CD4-positive, CD25-positive, alpha-beta regulatory T cell (primary cell): ENCODE measurements around the gene PINK1. TPM values are rescaled to one million over a fixed set of nuclear protein-coding genes. Genes with fewer than 3 reads are reported as not detected.

Experiments
- ATAC-seq, 2 donors: fragments of 150-1000 bp; cut with Tn5 transposase; one replicate each; pipeline ENCODE4 v1.10.0; 2021; ENCODE audit warnings: low read depth in 2 of 2, moderate number of reproducible peaks in 2 of 2, moderate library complexity in 1 of 2
- DNase-seq, 3 donors: peaks; one replicate each; pipeline versions ENCODE4 v3.0.0 to v3.0.0-alpha.2; 2012 to 2022; ENCODE audit warnings: mixed read lengths in 1 of 3
- H3K27ac ChIP-seq: one replicate; pipeline ENCODE4 v1.7.0; 2013; ENCODE audit warnings: mild to moderate bottlenecking, low read length; ENCODE audit not compliant: insufficient read depth, poor library complexity, severe bottlenecking
- H3K27me3 ChIP-seq: one replicate; pipeline ENCODE4 v1.7.0; 2013; ENCODE audit warnings: low read length; ENCODE audit not compliant: control insufficient read depth, insufficient read depth
- H3K36me3 ChIP-seq: one replicate; pipeline ENCODE4 v1.7.0; 2013; ENCODE audit warnings: mild to moderate bottlenecking, low read length, moderate library complexity; ENCODE audit not compliant: control insufficient read depth, insufficient read depth
- H3K4me1 ChIP-seq: 2 replicates; pipeline ENCODE4 v1.7.0; 2013; ENCODE audit warnings: mild to moderate bottlenecking, low read length; ENCODE audit not compliant: insufficient read depth, control insufficient read depth, poor library complexity, severe bottlenecking
- H3K4me3 ChIP-seq: one replicate; pipeline ENCODE4 v1.7.0; 2013; ENCODE audit warnings: low read depth, mild to moderate bottlenecking, low read length, moderate library complexity
- H3K9me3 ChIP-seq, 2 experiments: 1 replicate in 1 of 2; 2 replicates in 1 of 2; pipeline ENCODE4 v1.7.0; 2013; ENCODE audit warnings: low read length in 2 of 2, mild to moderate bottlenecking in 1 of 2, moderate library complexity in 1 of 2; ENCODE audit not compliant: control insufficient read depth in 2 of 2
- H3K27ac Mint-ChIP-seq, 3 donors: one replicate each; pipeline ENCODE4 v1.8.0; 2020 to 2022; ENCODE audit warnings: mild to moderate bottlenecking in 3 of 3, mixed read lengths in 3 of 3, moderate library complexity in 2 of 3
- H3K27me3 Mint-ChIP-seq: one replicate; pipeline ENCODE4 v1.8.0; 2022; ENCODE audit warnings: mild to moderate bottlenecking, mixed read lengths
- H3K36me3 Mint-ChIP-seq: one replicate; pipeline ENCODE4 v1.8.0; 2020; ENCODE audit warnings: mixed read lengths
- H3K4me1 Mint-ChIP-seq, 4 donors: one replicate each; pipeline ENCODE4 v1.8.0; 2020 to 2022; ENCODE audit warnings: mixed read lengths in 4 of 4, mild to moderate bottlenecking in 1 of 4
- H3K4me3 Mint-ChIP-seq, 4 donors: one replicate each; pipeline ENCODE4 v1.8.0; 2020 to 2022; ENCODE audit warnings: mild to moderate bottlenecking in 4 of 4, mixed read lengths in 4 of 4, moderate library complexity in 3 of 4
- H3K9me3 Mint-ChIP-seq, 7 donors: one replicate each; pipeline ENCODE4 v1.8.0; 2020 to 2022; ENCODE audit warnings: mixed read lengths in 7 of 7, mild to moderate bottlenecking in 3 of 7, moderate library complexity in 2 of 7
- polyA plus RNA-seq, 4 donors: library from polyadenylated mRNA; unstranded; fragments of 300-500 nt; fragmentation: Illumina TruSeq; gene quantifications; one replicate each; pipeline ENCODE4 v1.2.3, GENCODE V29; 2021
- total RNA-seq: library from RNA; stranded (reverse); gene quantifications from one replicate; pipeline ENCODE4 v1.2.3, GENCODE V29; 2022

Gene PINK1
- total and polyA plus RNA-seq, 5 donors from 2014 or later, result 15.4 to 23.0 (median 19.2) TPM

DNA sequence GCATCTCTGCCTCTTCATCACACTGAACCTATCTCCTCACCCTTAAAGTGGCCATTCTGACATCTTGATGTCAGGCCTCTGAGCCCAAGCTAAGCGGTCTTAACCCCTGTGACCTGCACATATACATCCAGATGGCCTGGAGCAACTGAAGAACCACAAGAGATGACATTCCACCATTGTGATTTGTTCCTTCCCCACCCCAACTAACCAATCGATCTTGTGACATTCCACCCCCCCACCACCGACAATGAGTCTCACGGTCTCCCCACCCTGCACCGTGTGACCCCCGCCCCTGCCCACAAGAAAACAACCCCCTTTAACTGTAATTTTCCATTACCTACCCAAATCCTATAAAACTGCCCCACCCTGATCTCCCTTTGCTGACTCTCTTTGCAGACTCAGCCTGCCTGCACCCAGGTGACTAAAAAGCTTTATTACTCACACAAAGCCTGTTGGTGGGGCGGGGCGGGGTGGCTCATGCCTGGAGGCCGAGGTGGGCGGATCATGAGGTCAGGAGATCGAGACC lies 21.0 kb upstream of the PINK1 start:
- H3K4me3 ChIP-seq, result no peak overlapping the region
- Mint-ChIP-seq H3K9me3 (peaks cover 0 to 5% (median 0%) of the 10 kb centered on the region in 7 donors), H3K36me3 (no peaks in the 10 kb centered on the region), H3K27ac (no peak overlapping the region), H3K27me3 (peaks cover 21% of the 10 kb centered on the region), H3K4me3 (no peak overlapping the region), H3K4me1 (peaks cover 0 to 6% (median 0%) of the 10 kb centered on the region in 4 donors)
- H3K36me3 ChIP-seq, result no peaks in the 10 kb centered on the region
- H3K4me1 ChIP-seq, result no peaks in the 10 kb centered on the region
- H3K27me3 ChIP-seq, result peaks cover 4% of the 10 kb centered on the region
- ATAC-seq, result no peak
- H3K27ac ChIP-seq, result no peak overlapping the region
- H3K9me3 ChIP-seq, result no peaks in the 10 kb centered on the region
- DNase-seq, result no peak

DNA sequence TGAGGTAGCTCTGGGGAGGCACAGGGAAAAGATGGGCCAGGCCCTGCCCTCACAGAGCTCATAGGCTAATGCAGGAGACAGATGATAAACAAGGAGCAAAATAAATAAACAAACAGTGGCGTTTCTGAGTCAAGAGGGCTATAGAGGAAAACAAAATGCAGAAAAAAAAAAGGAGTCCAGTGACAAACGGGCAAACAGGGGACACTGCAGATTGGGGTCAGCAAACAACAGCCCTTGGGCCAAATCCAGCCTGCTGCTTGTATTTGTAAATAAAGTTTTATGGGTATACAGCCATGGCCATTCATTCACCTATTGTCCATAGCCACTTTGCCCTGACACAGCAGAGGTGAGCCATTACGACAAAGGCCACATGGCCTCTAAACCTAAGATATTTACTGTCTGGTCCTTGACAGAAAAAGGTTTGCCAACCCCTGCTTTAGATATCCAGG lies 19.1 kb upstream of the PINK1 start:
- ATAC-seq (no peak), DNase-seq (no peak)
- H3K36me3 ChIP-seq, result no peaks in the 10 kb centered on the region
- H3K4me1 Mint-ChIP-seq, result peaks cover 0 to 6% (median 0%) of the 10 kb centered on the region in 4 donors
- no peak overlapping the region for H3K4me3 Mint-ChIP-seq
- H3K9me3 Mint-ChIP-seq, result peaks cover 0 to 5% (median 0%) of the 10 kb centered on the region in 7 donors
- no peaks in the 10 kb centered on the region for H3K27me3 ChIP-seq
- no peaks in the 10 kb centered on the region for H3K4me1 ChIP-seq
- no peaks in the 10 kb centered on the region for H3K9me3 ChIP-seq
- H3K4me3 ChIP-seq, result no peak overlapping the region
- H3K36me3 Mint-ChIP-seq, result no peaks in the 10 kb centered on the region
- H3K27ac ChIP-seq, result no peak overlapping the region
- peaks cover 21% of the 10 kb centered on the region for H3K27me3 Mint-ChIP-seq
- no peak overlapping the region for H3K27ac Mint-ChIP-seq

DNA sequence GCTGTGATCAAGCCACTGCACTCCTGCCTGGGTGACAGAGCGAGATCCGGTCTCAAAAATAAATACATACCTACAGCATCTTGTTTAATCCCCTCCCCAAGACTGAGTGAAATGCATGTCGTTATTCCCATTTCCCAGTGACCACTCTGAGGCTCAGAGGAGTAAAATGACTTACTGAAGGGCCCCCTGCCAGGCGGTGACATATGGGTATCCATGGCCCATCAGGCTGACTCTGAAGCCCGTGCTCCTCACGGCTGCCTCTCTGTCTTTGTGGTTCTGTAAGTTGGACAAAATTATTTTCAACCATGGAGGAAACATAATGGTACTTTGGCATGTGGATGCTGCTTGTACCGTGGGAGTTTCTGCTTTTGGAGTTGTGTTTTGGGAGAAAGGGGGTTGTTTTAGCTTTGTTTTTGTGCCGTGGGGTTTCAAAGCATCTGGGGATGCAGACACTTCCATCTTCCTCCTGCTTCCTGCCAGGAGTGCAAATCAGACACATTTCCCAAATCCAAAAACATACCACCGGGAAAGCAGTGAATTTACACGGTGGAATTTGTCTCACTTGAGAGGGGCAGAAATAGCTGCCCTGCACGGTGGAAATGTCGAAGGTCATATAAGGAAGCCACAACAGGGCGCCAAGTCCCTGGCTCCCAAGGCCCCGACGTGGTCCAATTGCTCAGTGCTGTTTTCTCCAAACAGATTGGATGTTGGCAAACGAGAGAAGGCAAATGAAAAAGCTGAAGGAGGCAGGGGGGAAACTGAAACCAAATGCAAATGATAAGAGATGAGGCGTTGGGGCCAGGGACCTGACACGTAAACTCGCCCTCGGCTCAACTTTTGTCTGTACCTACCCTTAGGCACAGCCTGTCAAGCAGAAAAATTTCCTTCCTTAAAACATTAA lies 17.1 kb upstream of the PINK1 start:
- Histone ChIP-seq H3K27me3 (no peaks in the 10 kb centered on the region), H3K36me3 (no peaks in the 10 kb centered on the region), H3K4me3 (no peak overlapping the region), H3K27ac (no peak overlapping the region), H3K9me3 (no peaks in the 10 kb centered on the region), H3K4me1 (no peaks in the 10 kb centered on the region)
- Mint-ChIP-seq H3K9me3 (peaks cover 0 to 5% (median 0%) of the 10 kb centered on the region in 7 donors), H3K4me1 (peaks cover 0 to 6% (median 0%) of the 10 kb centered on the region in 4 donors), H3K27me3 (peaks cover 21% of the 10 kb centered on the region), H3K27ac (no peak overlapping the region), H3K4me3 (no peak overlapping the region), H3K36me3 (no peaks in the 10 kb centered on the region)
- no peak for DNase-seq
- no peak for ATAC-seq

DNA sequence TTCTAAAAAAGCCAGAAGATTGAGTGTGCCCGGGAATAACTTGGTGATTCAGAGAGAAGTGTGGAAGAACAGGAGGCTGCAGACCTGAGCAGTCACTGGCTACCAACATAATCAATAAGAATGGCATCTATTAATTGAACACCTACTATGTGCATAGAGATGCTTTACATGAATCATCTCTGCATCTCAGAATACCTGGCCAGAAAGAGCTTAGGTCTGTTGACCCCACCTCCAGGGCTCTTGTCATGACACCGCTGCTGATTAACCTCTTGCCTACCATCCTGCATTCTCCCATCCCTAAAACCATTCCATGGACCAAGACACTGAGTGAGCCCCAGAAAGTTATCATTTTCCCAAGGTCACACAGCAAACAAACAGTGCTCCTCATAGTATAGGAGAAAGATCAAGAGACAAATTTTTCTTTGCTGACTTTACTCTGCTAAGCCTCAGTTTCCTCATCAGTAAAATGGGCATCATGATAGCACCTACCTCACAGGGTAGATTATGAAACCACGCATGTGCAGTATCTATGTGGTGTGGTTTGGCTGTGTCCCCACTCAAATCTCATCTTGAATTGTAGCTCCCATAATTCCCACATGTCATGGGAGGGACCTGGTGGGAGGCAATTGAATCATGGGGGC lies 16.3 kb upstream of the PINK1 start:
- no peak overlapping the region for H3K27ac Mint-ChIP-seq
- ATAC-seq (no peak), DNase-seq (no peak)
- no peaks in the 10 kb centered on the region for H3K9me3 ChIP-seq
- H3K36me3 Mint-ChIP-seq, result no peaks in the 10 kb centered on the region
- no peak overlapping the region for H3K27ac ChIP-seq
- peaks cover 0 to 4% (median 0%) of the 10 kb centered on the region in 7 donors for H3K9me3 Mint-ChIP-seq
- H3K27me3 Mint-ChIP-seq, result peaks cover 21% of the 10 kb centered on the region
- no peaks in the 10 kb centered on the region for H3K27me3 ChIP-seq
- no peaks in the 10 kb centered on the region for H3K4me1 ChIP-seq
- no peak overlapping the region for H3K4me3 ChIP-seq
- no peak overlapping the region for H3K4me3 Mint-ChIP-seq
- H3K4me1 Mint-ChIP-seq, result peaks cover 0 to 6% (median 0%) of the 10 kb centered on the region in 4 donors
- H3K36me3 ChIP-seq, result no peaks in the 10 kb centered on the region

DNA sequence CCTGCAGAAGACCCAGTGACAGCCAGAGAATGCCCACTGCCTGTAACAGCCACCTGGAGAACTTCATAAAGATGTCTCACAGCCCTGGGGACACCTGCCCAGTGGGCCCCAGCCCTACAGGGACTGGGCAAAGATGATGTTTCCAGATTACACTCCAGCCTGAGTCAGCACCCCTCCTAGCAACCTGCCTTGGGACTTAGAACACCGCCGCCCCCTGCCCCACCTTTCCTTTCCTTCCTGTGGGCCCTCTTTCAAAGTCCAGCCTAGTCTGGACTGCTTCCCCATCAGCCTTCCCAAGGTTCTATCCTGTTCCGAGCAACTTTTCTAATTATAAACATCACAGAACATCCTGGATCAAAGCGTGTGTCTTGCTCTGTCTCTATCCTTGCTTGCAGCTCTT lies 14.7 kb upstream of the PINK1 start:
- Mint-ChIP-seq H3K27ac (no peak overlapping the region), H3K27me3 (peaks cover 24% of the 10 kb centered on the region), H3K4me3 (no peak overlapping the region), H3K9me3 (no peaks in the 10 kb centered on the region), H3K4me1 (peaks cover 0 to 6% (median 0%) of the 10 kb centered on the region in 4 donors), H3K36me3 (no peaks in the 10 kb centered on the region)
- no peaks in the 10 kb centered on the region for H3K36me3 ChIP-seq
- H3K27ac ChIP-seq, result no peak overlapping the region
- H3K4me3 ChIP-seq, result no peak overlapping the region
- no peaks in the 10 kb centered on the region for H3K4me1 ChIP-seq
- ATAC-seq (no peak), DNase-seq (no peak)
- no peaks in the 10 kb centered on the region for H3K9me3 ChIP-seq
- H3K27me3 ChIP-seq, result no peaks in the 10 kb centered on the region

DNA sequence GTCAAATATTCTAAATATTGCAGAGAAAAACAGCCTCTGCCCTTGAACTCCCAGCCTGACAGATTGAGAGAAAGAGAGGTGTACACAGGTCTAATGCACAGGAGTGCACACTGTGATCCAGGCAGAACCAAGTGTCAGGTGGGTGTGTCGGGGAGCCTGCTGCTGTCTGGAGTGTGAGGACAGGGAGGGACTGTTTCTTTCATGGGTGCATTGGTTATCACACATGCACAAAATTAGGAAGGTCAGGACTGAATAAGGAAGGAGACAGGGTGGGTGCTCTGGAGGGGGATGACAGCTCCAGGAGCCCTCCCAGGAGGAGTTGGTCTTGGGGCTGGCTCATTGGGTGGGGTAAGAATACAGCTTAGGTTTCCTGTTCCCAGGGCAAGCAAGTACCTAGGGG lies 13.3 kb upstream of the PINK1 start:
- Histone ChIP-seq H3K4me1 (no peaks in the 10 kb centered on the region), H3K36me3 (no peaks in the 10 kb centered on the region), H3K27me3 (no peaks in the 10 kb centered on the region), H3K27ac (no peak overlapping the region), H3K4me3 (no peak overlapping the region), H3K9me3 (no peaks in the 10 kb centered on the region)
- no peak for ATAC-seq
- no peaks in the 10 kb centered on the region for H3K9me3 Mint-ChIP-seq
- H3K27ac Mint-ChIP-seq, result no peak overlapping the region
- peaks cover 19% of the 10 kb centered on the region for H3K27me3 Mint-ChIP-seq
- no peaks in the 10 kb centered on the region for H3K36me3 Mint-ChIP-seq
- H3K4me3 Mint-ChIP-seq, result no peak overlapping the region
- no peak for DNase-seq
- H3K4me1 Mint-ChIP-seq, result no peaks in the 10 kb centered on the region

DNA sequence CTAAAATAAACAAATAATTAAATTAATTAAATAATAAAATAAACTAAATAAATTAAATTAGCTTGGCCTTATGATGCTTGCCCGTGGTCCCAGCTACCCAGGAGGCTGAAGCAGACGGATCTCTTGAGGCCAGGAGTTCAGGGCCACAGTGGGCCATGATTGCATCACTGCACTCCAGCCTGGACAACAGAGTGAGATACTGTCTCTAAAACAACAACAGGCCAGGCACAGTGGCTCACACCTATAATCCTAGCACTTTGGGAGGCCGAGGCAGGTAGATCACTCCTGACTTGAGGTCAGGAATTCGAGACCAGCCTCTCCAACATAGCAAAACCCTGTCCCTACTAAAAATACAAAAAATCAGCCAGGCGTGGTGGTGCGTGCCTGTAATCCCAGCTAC lies 12.2 kb upstream of the PINK1 start:
- Mint-ChIP-seq H3K4me3 (no peak overlapping the region), H3K36me3 (no peaks in the 10 kb centered on the region), H3K9me3 (no peaks in the 10 kb centered on the region), H3K27me3 (peaks cover 28% of the 10 kb centered on the region), H3K27ac (no peak overlapping the region), H3K4me1 (no peaks in the 10 kb centered on the region)
- H3K27ac ChIP-seq, result no peak overlapping the region
- no peaks in the 10 kb centered on the region for H3K36me3 ChIP-seq
- DNase-seq (no peak), ATAC-seq (no peak)
- no peaks in the 10 kb centered on the region for H3K9me3 ChIP-seq
- H3K4me1 ChIP-seq, result no peaks in the 10 kb centered on the region
- H3K4me3 ChIP-seq, result no peak overlapping the region
- H3K27me3 ChIP-seq, result no peaks in the 10 kb centered on the region
